Neural cell (in vitro differentiated cells): Measurements from ENCODE around the gene ABHD11. TPM values are rescaled to one million over a fixed set of nuclear protein-coding genes. Genes with fewer than 3 reads are reported as not detected.

Source experiments
- H2AFZ ChIP-seq: fragments of 200-600, 300-800 bp; sonication (generic), shearing (Covaris generic); 2 replicates; pipeline ENCODE4 v1.6.0; 2014; ENCODE audit warnings: low read depth, mild to moderate bottlenecking, antibody characterized with exemption, low read length, moderate library complexity
- H3F3A ChIP-seq: fragments of 200-600 bp; shearing (Covaris generic); 2 replicates; pipeline ENCODE4 v1.6.1; 2016; ENCODE audit warnings: mild to moderate bottlenecking, moderate library complexity, mixed read lengths, antibody characterized with exemption, low read length; ENCODE audit not compliant: insufficient read depth, poor library complexity, severe bottlenecking
- H3K27ac ChIP-seq: fragments of 200-600, 300-800 bp; sonication (generic), shearing (Covaris generic); 2 replicates; pipeline ENCODE4 v1.5.1; 2014; ENCODE audit warnings: mild to moderate bottlenecking, low read length, moderate library complexity
- H3K27me3 ChIP-seq: fragments of 300-800, 200-600 bp; sonication (generic), shearing (Covaris generic); 2 replicates; pipeline ENCODE4 v1.6.0; 2014; ENCODE audit warnings: mild to moderate bottlenecking, low read depth, low read length, moderate library complexity; ENCODE audit not compliant: insufficient read depth
- H3K36me3 ChIP-seq: fragments of 300-800, 200-600 bp; sonication (generic), shearing (Covaris generic); 2 replicates; pipeline ENCODE4 v1.5.1; 2014; ENCODE audit warnings: mild to moderate bottlenecking, antibody characterized with exemption, low read length, moderate library complexity; ENCODE audit not compliant: insufficient read depth
- H3K4me2 ChIP-seq: fragments of 300-800, 200-600 bp; sonication (generic), shearing (Covaris generic); 2 replicates; pipeline ENCODE4 v1.6.0; 2014; ENCODE audit warnings: mild to moderate bottlenecking, low read length
- H3K4me3 ChIP-seq: fragments of 300-800, 200-600 bp; sonication (generic), shearing (Covaris generic); 2 replicates; pipeline ENCODE4 v1.5.1; 2014; ENCODE audit warnings: mild to moderate bottlenecking, low read length, moderate library complexity
- H3K79me2 ChIP-seq: fragments of 200-600 bp; shearing (Covaris generic); replicated peaks from 2 replicates; pipeline ENCODE4 v1.6.0; 2014; ENCODE audit warnings: mild to moderate bottlenecking, low read length, moderate library complexity; ENCODE audit not compliant: insufficient read depth
- H3K9ac ChIP-seq: fragments of 300-800, 200-600 bp; sonication (generic), shearing (Covaris generic); 2 replicates; pipeline ENCODE4 v1.6.1; 2016; ENCODE audit warnings: mild to moderate bottlenecking, low read length, mixed read lengths
- H3K9me2 ChIP-seq: fragments of 200-600 bp; shearing (Covaris generic); 2 replicates; pipeline ENCODE4 v1.6.1; 2016; ENCODE audit warnings: mild to moderate bottlenecking, low read length, mixed read lengths; ENCODE audit not compliant: insufficient read depth
- H3K9me3 ChIP-seq: fragments of 200-600, 300-800 bp; sonication (generic), shearing (Covaris generic); 2 replicates; pipeline ENCODE4 v1.6.1; 2016; ENCODE audit warnings: mild to moderate bottlenecking, mixed run types, low read length, moderate library complexity, mixed read lengths
- H4K20me1 ChIP-seq: fragments of 200-600 bp; shearing (Covaris generic); 2 replicates; pipeline ENCODE4 v1.6.1; 2016; ENCODE audit warnings: mild to moderate bottlenecking, mixed run types; ENCODE audit not compliant: insufficient read depth
- CTCF ChIP-seq: fragments of 450-650 bp; IDR thresholded peaks from 2 replicates; pipeline ENCODE4 v1.5.1; 2014; ENCODE audit warnings: antibody characterized with exemption, mild to moderate bottlenecking, moderate library complexity; ENCODE audit not compliant: poor library complexity, severe bottlenecking
- EP300 ChIP-seq: fragments of 450-650 bp; conservative IDR thresholded peaks from 2 replicates; pipeline ENCODE4 v1.6.1; 2014; ENCODE audit warnings: antibody characterized with exemption, mild to moderate bottlenecking, moderate library complexity; ENCODE audit not compliant: poor library complexity, severe bottlenecking
- EZH2 ChIP-seq: fragments of 200-600, 300-800 bp; shearing (Covaris generic), sonication (generic); IDR thresholded peaks from 2 replicates; pipeline ENCODE4 v1.6.1; 2014; ENCODE audit warnings: antibody characterized with exemption, low read length, borderline replicate concordance, mild to moderate bottlenecking; ENCODE audit not compliant: insufficient read depth, poor library complexity, severe bottlenecking
- MXI1 ChIP-seq: fragments of 450-650 bp; conservative IDR thresholded peaks from 2 replicates; pipeline ENCODE4 v1.6.1; 2014; ENCODE audit warnings: antibody characterized with exemption, mild to moderate bottlenecking; ENCODE audit not compliant: poor library complexity, severe bottlenecking
- POLR2AphosphoS5 ChIP-seq: IDR thresholded peaks from 2 replicates; pipeline ENCODE4 v1.6.1; 2012
- RAD21 ChIP-seq: fragments of 450-650 bp; conservative IDR thresholded peaks from 2 replicates; pipeline ENCODE4 v1.6.1; 2014; ENCODE audit warnings: antibody characterized with exemption, mild to moderate bottlenecking, moderate library complexity
- REST ChIP-seq: IDR thresholded peaks from 2 replicates; pipeline ENCODE4 v1.6.1; 2012; ENCODE audit warnings: borderline replicate concordance
- SMC3 ChIP-seq: fragments of 450-650 bp; conservative IDR thresholded peaks from 2 replicates; pipeline ENCODE4 v1.6.1; 2014; ENCODE audit warnings: antibody characterized with exemption, mild to moderate bottlenecking, moderate library complexity; ENCODE audit not compliant: poor library complexity
- TAF1 ChIP-seq: IDR thresholded peaks from 2 replicates; pipeline ENCODE4 v1.6.1; 2012; ENCODE audit warnings: low read depth
- polyA plus RNA-seq: library from polyadenylated mRNA; depleted of rRNA; stranded (reverse); fragments of >200 nt; gene quantifications from 2 replicates; pipeline ENCODE4 v1.2.3, GENCODE V29; 2014

The ABHD11 gene
- polyA plus RNA-seq, 1 donor from 2014 or later, result 26.0 TPM

- H3K4me2 ChIP-seq, result no peak overlapping the region
- H4K20me1 ChIP-seq, result no peaks in the 10 kb centered on the region
- no peak overlapping the region for H3K4me3 ChIP-seq
- H3K36me3 ChIP-seq, result no peaks in the 10 kb centered on the region
- no peaks in the 10 kb centered on the region for H3K27me3 ChIP-seq
- H3K9me2 ChIP-seq, result no peaks in the 10 kb centered on the region
- no peaks in the 10 kb centered on the region for H3F3A ChIP-seq
- TF ChIP-seq EP300, result no peak
- TF ChIP-seq CTCF, result no peak
- TF ChIP-seq MXI1, result no peak
- no peak for TF ChIP-seq EZH2
- no peak for TF ChIP-seq SMC3
- H3K9ac ChIP-seq, result no peak overlapping the region
- H2AFZ ChIP-seq, result no peak overlapping the region
- H3K79me2 ChIP-seq, result no peaks in the 10 kb centered on the region
- no peak overlapping the region for H3K27ac ChIP-seq
- H3K9me3 ChIP-seq, result no peaks in the 10 kb centered on the region
These were observed 42.2 kb downstream of the ABHD11 start for GRCh38 chr7:73696372-73696771.

GRCh38 chr7:73690646-73691045 is 48.0 kb downstream of the ABHD11 start:
- no peak overlapping the region for H3K9ac ChIP-seq
- no peaks in the 10 kb centered on the region for H3K9me2 ChIP-seq
- no peak overlapping the region for H3K4me3 ChIP-seq
- H2AFZ ChIP-seq, result no peak overlapping the region
- TF ChIP-seq MXI1, result no peak
- TF ChIP-seq EZH2, result no peak
- no peak for TF ChIP-seq TAF1
- no peaks in the 10 kb centered on the region for H3K27me3 ChIP-seq
- no peaks in the 10 kb centered on the region for H4K20me1 ChIP-seq
- H3K4me2 ChIP-seq, result no peak overlapping the region
- H3F3A ChIP-seq, result no peaks in the 10 kb centered on the region
- H3K9me3 ChIP-seq, result no peaks in the 10 kb centered on the region
- no peak overlapping the region for H3K27ac ChIP-seq
- peaks cover 2% of the 10 kb centered on the region for H3K79me2 ChIP-seq
- H3K36me3 ChIP-seq, result no peaks in the 10 kb centered on the region

- Histone ChIP-seq H3K9me3 (no peaks in the 10 kb centered on the region), H3K9me2 (no peaks in the 10 kb centered on the region), H3K9ac (no peak overlapping the region), H3K79me2 (peaks cover 13% of the 10 kb centered on the region), H4K20me1 (no peaks in the 10 kb centered on the region), H3K36me3 (no peaks in the 10 kb centered on the region), H3K4me2 (no peak overlapping the region), H3K27me3 (no peaks in the 10 kb centered on the region), H3K4me3 (no peak overlapping the region), H2AFZ (no peak overlapping the region), H3F3A (no peaks in the 10 kb centered on the region), H3K27ac (no peak overlapping the region)
- TF ChIP-seq EZH2 (no peak), MXI1 (no peak), REST (no peak), CTCF (no peak), SMC3 (no peak), TAF1 (no peak), POLR2AphosphoS5 (no peak), RAD21 (no peak), EP300 (no peak)
These were observed 50.3 kb downstream of the ABHD11 start for GRCh38 chr7:73688288-73688687.
